Effector memory CD4-positive, alpha-beta T cell (primary cell): ENCODE data around the gene ENAH.

Experiments used
- DNase-seq, 3 donors: peaks; one replicate each; pipeline ENCODE4 v3.0.0-alpha.2; 2020
- H3K27ac ChIP-seq: 2 replicates; pipeline ENCODE4 v1.7.0; 2013; ENCODE audit warnings: mild to moderate bottlenecking, low read length, moderate library complexity; ENCODE audit not compliant: insufficient read depth, poor library complexity, severe bottlenecking
- H3K27me3 ChIP-seq: replicated peaks from 2 replicates; pipeline ENCODE4 v1.7.0; 2013; ENCODE audit warnings: mild to moderate bottlenecking, low read length; ENCODE audit not compliant: insufficient read depth, control insufficient read depth, poor library complexity, severe bottlenecking
- H3K36me3 ChIP-seq: 2 replicates; pipeline ENCODE4 v1.7.0; 2013; ENCODE audit warnings: mild to moderate bottlenecking, low read length, moderate library complexity; ENCODE audit not compliant: control insufficient read depth, insufficient read depth
- H3K4me1 ChIP-seq: 2 replicates; pipeline ENCODE4 v1.7.0; 2013; ENCODE audit warnings: low read length, mild to moderate bottlenecking; ENCODE audit not compliant: control insufficient read depth, insufficient read depth, poor library complexity, severe bottlenecking
- H3K4me3 ChIP-seq: 2 replicates; pipeline ENCODE4 v1.7.0; 2013; ENCODE audit warnings: low read length, low read depth, mild to moderate bottlenecking; ENCODE audit not compliant: insufficient read depth, poor library complexity, severe bottlenecking
- H3K9me3 ChIP-seq: 2 replicates; pipeline ENCODE4 v1.7.0; 2013; ENCODE audit warnings: mild to moderate bottlenecking, low read length, moderate library complexity; ENCODE audit not compliant: control insufficient read depth

ENAH gene

DNA sequence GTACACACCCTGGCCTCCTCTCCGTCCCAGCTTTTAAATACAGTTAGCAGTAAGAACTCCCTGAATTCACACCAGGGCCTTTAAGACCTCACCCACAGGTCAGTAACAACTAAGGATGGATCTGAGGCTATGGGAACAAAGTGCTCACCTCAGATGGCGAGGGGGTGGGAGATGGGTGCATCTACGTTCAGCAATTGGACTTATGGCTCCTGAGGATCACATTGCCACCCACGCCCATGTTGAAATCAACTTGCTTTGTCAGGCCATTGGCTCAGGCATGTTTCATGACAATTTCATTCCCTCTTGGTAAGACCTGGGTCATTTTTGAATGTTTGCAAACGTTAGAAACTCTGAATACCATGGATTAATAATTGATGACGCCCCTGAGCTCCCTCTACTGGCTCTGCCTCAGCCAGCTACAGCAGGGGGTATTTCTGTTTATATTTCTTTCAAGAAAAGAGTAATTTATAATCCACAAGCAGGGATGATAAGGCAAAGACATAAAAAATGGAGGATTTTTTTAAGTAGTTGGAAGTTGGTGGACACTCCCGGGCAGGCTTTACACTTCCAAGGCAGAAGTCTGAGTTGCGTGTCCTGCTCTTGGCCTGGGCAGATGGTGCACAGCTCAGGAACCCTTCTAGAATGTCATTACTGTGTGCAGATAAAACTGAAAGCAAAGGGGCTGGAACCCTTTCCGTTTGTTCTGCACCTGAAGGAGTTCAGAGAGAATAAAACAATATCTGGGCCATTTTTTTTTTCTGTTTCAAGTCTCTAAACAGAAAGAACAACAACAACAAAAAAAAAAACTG, 211.4 kb downstream of the ENAH start:
- Histone ChIP-seq H3K27ac (no peak overlapping the region), H3K4me3 (no peak overlapping the region), H3K9me3 (no peaks in the 10 kb centered on the region), H3K27me3 (no peaks in the 10 kb centered on the region), H3K4me1 (peaks cover 26% of the 10 kb centered on the region), H3K36me3 (no peaks in the 10 kb centered on the region)
- DNase-seq = no peak

DNA sequence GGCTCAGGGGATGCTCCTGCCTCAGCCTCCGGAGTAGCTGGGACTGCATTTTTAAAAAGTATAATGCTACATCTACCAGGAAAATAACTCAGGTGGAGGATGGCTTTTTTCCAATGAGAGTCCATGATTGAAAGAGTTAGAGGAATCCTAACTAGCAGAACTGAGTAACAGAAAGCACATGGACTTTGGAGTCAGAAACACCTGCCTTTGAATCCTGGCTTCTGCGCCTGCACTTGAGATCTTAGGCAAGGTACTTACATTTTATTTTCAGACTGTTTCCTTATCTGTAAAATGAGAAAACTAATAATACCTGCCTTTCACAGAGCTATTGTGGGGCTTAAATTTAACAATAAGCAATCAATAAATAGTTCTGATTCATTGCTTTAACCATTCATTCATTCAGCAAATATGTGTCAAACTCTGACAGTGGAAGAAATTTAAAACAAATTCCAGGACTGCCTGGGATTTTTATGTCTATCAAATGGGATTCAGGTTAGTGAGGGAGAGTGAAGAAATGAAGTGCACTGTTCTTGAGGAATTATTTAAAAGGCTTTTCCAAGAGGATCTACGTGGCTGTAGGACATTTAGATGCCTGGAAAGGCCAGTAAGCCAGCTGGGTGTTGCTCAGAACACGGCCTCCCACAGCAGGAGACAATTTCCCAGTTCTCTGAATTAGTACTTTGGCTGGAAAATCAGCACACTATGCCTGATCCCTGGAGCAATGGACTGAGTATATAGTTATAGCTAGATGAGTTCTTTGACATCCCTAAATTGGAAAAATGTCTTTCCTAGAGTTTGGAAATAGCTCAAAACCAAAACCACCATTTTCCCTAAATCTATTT, 212.3 kb downstream of the ENAH start:
- H3K36me3 ChIP-seq = no peaks in the 10 kb centered on the region
- no peaks in the 10 kb centered on the region for H3K27me3 ChIP-seq
- no peak overlapping the region for H3K27ac ChIP-seq
- DNase-seq = no peak
- H3K9me3 ChIP-seq = no peaks in the 10 kb centered on the region
- H3K4me3 ChIP-seq = no peak overlapping the region
- H3K4me1 ChIP-seq = peaks cover 17% of the 10 kb centered on the region

DNA sequence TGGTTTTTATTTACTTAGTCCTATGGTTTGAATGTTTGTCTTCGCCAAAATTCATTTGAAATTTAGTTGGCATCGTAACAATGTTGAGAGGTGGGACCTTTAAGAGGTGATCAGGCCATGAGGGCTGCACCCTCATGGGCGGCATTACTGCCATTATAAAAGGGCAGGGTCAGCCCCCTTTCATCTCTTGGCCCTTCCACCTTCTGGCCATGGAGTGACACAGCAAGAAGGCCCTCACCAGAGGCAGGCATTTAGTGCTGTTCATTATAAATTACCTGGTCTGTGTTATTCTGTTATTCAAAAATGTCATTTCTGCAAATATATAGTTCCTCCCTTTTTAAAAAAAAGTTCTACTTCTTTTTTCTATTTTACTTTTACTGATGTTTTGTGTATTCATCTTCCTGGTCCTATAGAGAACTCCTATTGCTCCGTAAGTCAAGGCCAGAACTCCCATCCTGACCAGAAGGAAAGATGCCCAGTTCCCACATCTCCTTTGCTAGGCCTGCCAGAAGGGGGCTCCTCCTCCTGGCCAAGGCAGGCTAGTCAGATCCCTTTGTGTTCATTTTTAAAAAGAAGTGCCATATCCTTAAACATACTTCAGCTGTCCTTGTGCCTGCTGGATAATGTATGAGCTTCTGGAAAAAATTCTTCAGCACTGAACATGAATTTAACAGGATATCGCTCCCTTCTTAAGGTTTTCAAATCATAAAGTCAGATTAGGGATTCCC, 215.0 kb downstream of the ENAH start:
- Histone ChIP-seq H3K4me1 (peaks cover 10% of the 10 kb centered on the region), H3K27ac (no peak overlapping the region), H3K4me3 (no peak overlapping the region), H3K27me3 (no peaks in the 10 kb centered on the region), H3K9me3 (no peaks in the 10 kb centered on the region), H3K36me3 (no peaks in the 10 kb centered on the region)
- DNase-seq = no peak
